HG03045 (cell line): ENCODE results near the gene BCAR3.

ENCODE experiments used
- ATAC-seq: cut with Tn5 transposase; IDR thresholded peaks from one replicate; pipeline ENCODE4 v1.9.1; 2021; ENCODE audit warnings: mild to moderate bottlenecking, moderate library complexity; ENCODE audit not compliant: unreplicated experiment

BCAR3 gene

GRCh38 chr1:93600663-93601062 lies 81.0 kb downstream of the BCAR3 start:
- no peak for ATAC-seq

- no peak for ATAC-seq
These were observed 82.2 kb downstream of the BCAR3 start for GRCh38 chr1:93599479-93599878.

GRCh38 chr1:93598861-93599439 lies 82.7 kb downstream of the BCAR3 start:
- no peak for ATAC-seq

- ATAC-seq = no peak
These were observed 83.2 kb downstream of the BCAR3 start for GRCh38 chr1:93598396-93598795.

- no peak for ATAC-seq
These were observed 83.9 kb downstream of the BCAR3 start for GRCh38 chr1:93597709-93598108.

- no peak for ATAC-seq
These were observed 85.1 kb downstream of the BCAR3 start for GRCh38 chr1:93596329-93597089.

GRCh38 chr1:93595743-93596142 lies 85.9 kb downstream of the BCAR3 start:
- no peak for ATAC-seq

GRCh38 chr1:93595266-93595665 lies 86.4 kb downstream of the BCAR3 start:
- ATAC-seq = no peak

- no peak for ATAC-seq
These were observed 87.1 kb downstream of the BCAR3 start for GRCh38 chr1:93594603-93594880.

- ATAC-seq = no peak
These were observed 87.6 kb downstream of the BCAR3 start for GRCh38 chr1:93593854-93594602.

GRCh38 chr1:93592551-93592949 lies 89.1 kb downstream of the BCAR3 start:
- no peak for ATAC-seq

GRCh38 chr1:93591676-93592550 lies 89.7 kb downstream of the BCAR3 start:
- ATAC-seq = peak; percentile 71

- ATAC-seq = peak; percentile 22
These were observed 90.4 kb downstream of the BCAR3 start for GRCh38 chr1:93591291-93591675.

GRCh38 chr1:93588955-93589354 lies 92.7 kb downstream of the BCAR3 start:
- ATAC-seq = no peak

- ATAC-seq = no peak
These were observed 93.4 kb downstream of the BCAR3 start for GRCh38 chr1:93588206-93588605.

GRCh38 chr1:93587354-93587753 lies 94.3 kb downstream of the BCAR3 start:
- ATAC-seq = no peak

GRCh38 chr1:93585059-93585966 lies 96.3 kb downstream of the BCAR3 start:
- ATAC-seq = no peak

GRCh38 chr1:93584261-93585003 lies 97.2 kb downstream of the BCAR3 start:
- ATAC-seq = no peak
